NCI-H2196 (cell line): ENCODE results near the gene PRPS1.
A peak's percentile ranks its signal among the peaks of the same experiment; 100 is the strongest.
"Not testable (repeated sequence)": the region's sequence is repeated elsewhere in the genome, so short reads cannot be mapped to it uniquely, and the experiment has no call there.

Source experiments
- DNase-seq: peaks from one replicate; lab custom pipeline; 2025; ENCODE audit not compliant: unreplicated experiment; lab: John Stamatoyannopoulos, UW

The PRPS1 gene

DNA sequence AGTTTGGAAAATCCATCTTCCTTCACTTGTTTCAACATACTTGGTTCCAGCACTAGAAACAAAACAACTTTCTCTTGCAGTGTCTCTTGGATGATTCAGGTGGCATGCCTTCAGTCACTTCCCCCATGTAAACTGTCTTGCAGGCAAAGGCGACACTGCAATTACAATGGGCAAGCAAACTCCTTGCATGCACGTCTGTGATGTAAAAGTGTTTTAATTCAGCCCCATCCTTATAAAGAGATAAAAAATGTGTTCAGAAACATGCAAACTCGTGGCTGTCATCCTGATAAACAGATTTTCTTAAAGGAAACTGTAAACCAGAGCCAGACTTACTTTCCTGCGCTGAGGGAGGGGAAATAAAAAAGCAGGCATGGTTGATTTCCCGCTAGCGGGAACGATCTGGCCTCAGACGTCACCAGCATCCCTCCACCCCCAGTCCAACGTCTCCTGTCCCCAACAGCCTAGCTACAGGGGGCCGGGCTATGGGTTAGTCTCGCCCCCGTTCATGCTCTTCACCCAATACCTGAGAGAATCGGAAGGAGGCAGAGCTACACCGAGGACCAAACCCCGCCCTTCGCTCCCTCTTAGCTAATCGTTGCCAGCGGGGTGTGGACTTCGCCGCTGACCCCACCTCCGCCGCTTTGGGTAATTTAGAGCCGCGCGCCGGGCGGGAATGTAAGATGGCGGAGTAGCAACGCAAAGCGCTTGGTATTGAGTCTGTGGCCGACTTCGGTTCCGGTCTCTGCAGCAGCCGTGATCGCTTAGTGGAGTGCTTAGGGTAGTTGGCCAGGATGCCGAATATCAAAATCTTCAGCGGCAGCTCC is at the start of gene PRPS1:
Gene PRPS1, plus strand, starts transcription at position 673 of the 824 bp plus-strand sequence. Its CDS starts 119 bp downstream, at position 792.
- DNase-seq, result peak; percentile 89

DNA sequence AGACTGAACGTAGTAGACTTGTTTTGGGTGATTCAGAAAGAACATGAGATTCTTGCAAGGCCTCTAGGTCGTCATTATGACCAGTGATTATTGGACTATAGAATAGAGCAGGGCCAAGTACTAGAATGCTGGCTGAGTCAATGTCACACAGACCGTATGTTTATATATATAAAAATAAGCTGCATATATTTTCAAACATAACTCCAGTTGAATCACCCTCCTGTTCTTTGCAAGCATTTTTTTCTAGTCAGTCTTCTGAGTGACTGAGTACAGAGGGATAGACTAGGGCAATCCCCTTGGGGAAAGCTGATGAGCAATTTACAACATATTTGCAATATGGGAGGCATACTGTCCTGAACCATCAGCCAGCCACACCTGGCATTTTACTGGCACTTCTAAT is 48.4 kb upstream of the PRPS1 start:
- DNase-seq, result no peak

DNA sequence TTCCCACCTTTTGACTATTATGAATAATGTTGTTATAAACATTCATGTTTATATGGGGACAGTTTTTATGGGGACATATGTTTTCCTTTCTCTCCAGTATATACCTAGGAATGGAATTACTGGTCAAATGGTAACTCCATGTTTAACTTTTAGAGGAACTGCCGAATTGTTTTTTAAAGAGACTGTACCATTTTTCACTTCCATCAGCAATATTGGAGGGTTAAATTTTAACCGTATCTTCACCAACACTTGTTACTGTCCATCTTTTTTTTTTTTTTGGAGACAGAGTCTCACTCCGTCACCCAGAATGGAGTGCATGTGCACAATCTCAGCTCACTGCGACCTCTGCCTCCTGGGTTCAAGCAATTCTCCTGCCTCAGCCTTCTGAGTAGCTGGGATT is 46.4 kb upstream of the PRPS1 start:
- no peak for DNase-seq

DNA sequence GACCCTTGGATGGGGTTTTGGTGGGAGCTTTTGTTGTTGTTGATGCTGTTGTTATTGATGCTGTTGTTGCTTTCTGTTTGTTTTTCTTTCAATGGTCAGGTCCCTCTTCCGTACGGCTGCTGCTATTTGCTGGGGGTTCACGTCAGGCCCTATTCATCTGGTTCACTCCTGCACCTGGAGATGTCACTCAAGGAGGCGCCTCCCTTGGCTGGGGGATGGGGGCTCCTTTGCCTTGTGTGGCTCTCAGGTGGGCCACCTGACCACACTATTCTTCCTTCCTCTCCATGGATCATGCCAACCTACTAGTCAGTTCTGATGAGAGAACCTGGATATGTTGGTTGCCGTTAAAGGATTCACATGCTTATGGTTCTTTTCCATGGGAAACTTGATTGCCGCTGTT is 39.1 kb upstream of the PRPS1 start:
- no peak for DNase-seq

DNA sequence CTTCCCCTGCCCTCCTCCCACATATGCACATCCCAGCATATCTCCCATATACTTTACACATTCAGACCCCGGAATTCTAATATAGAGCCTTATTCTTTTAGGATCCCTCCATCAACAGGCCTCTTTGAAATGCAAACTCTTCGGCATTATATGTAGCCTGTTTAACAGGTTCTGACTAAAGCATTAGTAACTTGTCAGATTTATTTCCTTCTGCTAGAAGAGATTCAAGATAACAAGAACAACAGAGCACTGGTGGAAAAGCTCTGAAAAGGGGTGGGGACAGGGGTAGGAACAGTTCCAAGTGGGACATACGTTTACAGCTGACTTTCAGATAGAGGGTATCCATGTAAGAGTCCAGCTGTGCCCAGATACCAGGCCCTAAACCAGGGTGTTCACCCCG is 31.7 kb upstream of the PRPS1 start:
- no peak for DNase-seq

DNA sequence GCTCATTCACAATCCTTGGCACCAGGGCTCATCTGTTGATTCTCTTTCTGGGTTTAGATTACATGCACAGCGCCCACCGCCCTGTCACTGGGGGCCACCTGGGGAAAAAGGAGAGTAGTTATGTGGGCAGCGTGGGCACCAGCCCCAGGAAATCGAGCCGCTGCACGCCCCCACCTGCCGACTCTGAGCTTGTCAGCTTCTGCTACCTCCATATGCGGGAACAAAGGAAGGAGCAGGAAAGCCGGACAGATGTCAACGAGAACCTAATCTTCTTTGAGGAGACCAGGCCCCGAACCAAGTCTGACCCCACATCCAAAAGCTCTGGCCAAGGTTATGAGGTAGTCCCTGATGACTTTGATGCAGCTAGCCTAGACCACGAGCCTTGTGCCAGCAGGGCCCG is 31.0 kb upstream of the PRPS1 start:
- no peak for DNase-seq

DNA sequence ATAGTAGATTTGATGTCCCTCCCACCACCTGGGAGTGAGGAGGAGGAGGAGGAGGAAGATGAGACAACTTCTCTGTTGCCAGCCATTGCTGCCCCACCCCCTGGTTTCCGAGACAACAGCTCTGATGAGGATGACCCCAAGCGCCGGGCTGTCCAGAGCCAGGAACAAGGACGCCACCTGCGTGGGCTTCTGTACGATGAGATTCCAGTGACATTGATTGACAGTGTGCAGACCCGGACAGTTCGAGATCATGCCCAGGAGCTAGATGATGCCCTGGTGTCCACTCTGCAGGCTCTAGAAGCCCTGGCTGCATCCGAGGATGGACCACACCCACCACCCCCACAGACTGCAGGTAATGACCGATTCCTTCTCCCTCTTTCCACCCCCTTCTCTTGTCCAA is 30.5 kb upstream of the PRPS1 start:
- DNase-seq, result no peak

DNA sequence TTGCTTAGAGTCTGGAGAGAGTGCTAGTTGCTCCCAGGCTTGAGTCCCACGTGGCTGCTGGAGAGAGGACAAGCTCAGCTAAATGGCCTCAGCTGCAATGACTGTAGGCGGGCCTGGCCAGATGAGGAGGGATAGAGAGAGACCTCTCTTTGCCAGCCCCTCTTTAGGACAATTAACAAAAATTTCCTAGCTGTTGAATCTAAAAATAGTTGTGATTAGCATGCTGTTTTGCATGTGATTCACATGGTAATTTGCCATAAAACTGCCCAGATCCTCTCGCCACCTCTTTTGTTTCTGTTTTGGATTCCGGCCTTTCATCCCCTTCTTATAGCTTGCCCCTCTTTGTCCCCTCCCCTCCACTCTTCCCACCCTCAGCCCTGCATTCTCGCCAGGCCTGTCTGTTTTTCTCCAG is 28.9 kb upstream of the PRPS1 start:
- DNase-seq, result no peak

DNA sequence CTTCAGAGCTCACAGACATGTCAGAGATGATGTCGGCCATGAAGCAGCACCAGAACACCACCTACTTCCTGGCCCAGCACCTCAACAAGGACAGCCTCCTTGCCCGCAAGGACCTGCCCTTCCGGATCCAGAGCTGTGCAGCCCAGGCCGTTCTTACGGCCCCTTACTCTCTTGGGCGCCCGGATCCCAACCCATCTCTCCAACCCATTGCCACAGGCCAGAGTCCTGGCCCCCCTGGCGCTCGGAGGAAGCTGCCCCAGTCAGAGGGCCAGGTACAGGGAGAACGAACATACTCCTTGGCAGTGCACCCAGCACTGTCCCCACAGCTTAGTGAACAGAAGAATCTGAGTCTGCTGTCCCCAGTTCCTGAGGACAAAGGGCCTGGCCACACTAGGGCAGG is 27.9 kb upstream of the PRPS1 start:
- DNase-seq, result no peak

DNA sequence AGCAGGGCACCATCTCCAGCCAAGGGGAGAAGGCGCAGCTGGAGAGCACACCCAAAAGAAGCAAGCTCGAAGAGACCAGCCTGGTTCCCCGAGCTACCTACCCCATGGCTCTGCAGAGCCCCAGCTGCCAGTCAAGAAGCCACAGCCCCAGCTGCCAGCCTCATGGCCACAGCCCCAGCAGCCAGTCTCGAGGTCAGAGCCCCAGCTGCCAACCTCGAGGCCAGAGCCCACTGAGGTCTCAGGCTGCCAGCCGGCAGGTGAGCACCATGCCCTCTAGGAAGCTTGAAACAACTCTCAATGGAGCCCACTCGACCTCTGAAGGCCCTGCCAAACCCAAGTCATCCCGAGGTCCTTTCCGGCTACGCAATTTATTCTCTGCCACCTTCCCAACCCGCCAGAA is 27.0 kb upstream of the PRPS1 start:
- no peak for DNase-seq

DNA sequence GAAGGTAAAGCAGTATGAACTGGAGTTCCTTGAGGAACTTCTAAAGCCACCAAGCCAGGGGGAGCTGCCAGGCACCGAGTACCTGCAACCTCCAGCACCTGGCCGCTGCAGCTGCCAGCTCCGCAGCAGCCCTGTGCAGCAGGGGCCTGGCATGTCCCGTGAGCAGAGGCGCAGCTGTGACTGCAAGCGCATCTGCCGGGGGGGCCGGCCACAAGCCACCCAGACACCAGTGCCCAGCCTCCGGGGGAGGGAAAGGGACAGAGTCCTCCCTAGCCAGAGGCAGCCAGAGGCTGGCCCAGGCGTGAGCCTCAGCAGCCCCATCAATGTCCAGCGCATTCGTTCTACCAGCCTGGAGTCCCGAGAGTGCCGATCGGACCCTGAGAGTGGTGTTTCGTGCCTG is 26.6 kb upstream of the PRPS1 start:
- DNase-seq, result no peak

DNA sequence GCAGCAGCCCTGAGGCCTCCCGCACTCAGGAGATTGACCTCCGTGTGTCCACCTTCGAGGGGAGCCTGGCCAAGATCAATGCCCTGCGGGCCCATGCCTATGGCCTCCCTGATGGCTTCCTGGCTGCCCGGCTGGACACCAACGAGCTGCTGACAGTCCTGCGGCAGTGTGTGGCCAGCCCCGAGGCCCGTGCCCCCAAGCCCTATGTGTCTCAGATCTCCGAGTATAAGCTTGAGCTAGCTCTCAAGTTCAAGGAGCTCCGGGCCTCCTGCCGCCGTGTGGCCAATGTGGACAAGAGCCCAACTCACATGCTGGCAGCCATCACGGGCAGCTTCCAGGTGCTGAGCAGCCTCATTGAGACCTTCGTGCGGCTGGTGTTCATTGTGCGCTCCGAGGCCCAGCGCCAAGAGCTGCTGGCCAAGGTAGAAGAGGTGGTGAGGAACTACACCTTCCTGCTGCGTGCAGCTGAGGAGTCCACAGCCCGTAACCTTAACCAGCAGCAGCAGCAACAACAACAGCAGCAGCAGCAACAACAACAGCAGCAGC is 25.5 kb upstream of the PRPS1 start:
- peak; percentile 25 for DNase-seq

DNA sequence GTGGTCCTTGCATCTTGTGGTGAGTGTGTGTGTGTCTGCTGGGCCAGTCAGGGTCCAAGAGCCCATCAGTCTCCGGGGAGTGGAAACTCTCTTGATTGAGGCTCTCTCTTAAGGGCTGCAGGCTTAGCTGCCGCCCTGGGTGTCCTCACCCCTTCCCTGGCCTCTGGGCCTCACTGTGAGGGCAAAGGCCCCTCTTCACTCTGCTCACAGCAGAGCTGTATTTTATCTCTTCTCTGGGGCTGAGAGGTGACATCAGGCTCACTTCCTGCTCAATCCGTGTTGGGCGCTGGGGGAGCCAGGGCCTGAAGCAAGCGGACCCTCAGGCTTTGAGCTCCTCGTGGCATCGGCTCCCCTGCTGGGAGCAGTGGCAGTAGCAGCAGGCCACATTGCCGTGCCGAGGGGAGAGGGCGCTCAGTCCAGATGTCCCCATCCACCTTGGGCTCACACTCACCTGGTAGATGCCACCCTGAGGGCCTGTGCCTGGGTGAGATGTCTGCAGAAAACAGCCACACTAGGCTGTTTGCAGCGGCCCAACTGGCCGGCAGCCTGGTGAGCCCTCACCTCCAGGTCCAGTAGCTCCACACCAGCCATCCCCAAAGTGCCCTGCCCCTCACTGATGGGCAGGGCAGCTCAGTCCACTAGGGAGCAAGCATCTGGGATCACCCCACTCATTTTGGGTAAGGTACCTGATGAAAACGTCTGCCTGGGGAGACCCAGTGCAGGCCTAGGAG is 24.7 kb upstream of the PRPS1 start:
- no peak for DNase-seq

DNA sequence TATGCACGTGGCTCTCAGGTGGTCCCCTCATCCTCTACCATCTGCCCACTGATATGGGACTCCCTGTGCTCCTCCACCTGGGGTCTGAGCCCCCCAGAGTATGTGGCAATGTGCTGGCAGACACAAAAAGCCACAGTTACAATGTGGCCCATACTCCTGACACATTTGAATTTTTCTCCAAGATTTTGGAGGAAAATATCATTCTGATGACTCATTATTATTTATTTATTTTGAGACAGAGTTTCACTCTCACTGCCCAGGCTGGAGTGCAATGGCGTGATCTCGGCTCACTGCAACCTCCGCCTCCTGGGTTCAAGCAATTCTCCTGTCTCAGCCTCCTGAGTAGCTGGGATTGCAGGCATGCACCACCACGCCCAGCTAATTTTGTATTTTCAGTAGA is 19.2 kb upstream of the PRPS1 start:
- not testable (repeated sequence) for DNase-seq

DNA sequence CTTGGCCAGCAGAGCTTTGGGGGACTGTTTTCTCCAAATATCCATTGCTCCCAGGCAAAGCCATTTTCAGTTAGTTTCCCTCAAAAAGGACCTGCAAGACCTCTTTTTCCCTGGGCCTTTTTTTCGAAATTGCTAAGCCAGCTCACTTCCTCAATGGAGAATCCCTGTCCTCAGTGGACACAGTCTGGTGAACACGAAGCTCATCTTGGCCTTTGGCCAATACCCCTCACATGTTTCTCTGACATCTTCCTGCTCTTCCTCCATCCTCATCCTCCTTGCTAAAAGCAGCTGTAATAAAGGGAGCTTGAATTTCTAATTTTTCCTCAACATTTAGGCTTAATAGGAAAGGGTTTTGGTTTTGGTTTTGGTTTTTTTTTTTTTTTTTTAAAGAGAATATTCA is 17.6 kb upstream of the PRPS1 start:
- DNase-seq, result no peak

DNA sequence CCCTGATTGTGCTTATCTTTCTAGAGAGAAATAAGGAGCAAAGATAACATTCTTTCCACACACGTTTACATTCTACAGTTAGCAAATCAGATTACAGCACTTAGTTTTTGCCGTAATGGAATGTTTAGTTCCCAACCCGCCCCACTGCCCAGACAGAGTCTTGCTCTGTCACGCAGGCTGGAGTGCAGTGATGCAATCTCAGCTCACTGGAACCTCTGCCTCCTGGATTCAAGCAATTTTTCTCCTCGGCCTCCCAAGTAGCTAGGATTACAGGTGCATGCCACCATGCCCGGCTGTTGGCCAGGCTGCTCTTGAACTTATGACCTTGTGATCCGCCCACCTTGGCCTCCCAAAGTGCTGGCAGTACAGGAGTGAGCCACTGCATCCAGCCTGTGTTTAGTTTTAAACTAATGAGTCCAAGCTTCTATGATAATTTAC is 8.4 kb upstream of the PRPS1 start:
- DNase-seq, result no peak

DNA sequence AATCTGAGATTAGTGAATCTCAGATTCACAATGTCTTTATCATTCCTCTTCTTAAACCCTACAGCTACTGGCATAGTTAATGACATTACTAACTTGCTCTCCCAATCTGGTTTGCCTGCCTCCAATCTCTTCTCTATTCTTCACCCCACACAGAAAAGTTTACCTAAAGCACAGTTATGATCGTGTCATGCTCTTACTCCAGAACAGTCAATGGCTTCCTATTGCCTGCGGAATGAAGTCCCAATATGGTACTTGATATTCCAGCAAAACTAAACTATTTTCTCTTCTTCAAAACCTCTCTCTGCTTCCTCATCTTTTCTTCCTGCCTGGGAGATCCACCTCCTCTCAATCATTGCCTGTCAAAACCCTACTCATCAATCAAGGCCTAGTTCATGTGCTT is 3.4 kb upstream of the PRPS1 start:
- DNase-seq, result no peak

DNA sequence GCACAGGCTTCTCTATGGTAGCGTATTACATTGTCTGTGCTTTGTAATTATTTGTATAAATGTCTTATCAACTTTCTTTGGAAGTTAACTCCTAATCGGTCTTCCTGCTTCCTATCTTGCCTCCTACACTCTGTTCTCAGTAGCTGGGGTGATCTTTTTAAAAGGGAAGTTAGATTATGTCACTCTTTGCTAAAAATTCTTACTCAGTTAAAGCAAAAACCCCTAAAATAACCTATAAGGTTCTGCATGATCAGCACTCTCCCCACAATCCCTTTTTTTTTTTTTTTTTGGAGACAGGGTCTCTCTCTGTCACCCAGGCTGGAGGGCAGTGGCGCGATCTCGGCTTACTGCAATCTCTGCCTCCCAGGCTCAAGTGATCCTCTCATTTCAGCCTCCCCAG is 2.6 kb upstream of the PRPS1 start:
- no peak for DNase-seq

DNA sequence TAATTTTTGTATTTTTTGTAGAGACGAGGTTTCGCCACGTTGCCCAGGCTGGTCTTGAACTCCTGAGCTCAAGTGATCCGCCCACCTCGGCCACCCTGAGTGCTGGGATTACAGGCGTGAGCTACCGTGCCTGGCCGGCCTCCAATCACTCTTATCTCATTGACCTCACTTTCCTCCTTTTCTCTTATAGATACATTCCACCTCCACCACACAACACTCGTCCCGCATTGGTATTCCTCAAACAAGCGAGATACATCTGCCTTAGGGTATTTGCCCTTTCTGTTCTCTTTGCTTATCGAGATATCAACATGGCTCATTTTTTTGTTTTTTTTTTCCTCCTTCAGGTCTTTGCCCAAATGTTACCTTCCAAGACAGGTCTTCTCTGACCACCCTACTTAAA is 1.8 kb upstream of the PRPS1 start:
- DNase-seq, result no peak

DNA sequence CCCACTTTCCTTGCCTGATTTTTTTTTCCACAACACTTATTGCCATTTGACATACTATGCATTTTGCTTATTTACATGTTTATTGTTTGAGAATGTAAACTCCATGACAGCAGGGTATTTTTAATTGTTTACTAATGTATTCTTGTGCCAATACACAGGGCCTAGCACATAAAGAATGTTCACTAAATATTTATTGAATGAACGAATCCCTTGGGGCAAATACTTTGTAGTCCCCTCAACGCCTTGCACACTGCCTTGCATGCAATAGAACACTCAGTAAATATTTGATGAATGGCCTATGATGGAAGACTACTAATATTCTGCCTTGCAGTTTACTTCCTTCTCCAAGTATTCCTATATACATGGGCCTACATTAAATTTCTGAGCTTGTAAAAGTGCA is 1.4 kb upstream of the PRPS1 start:
- no peak for DNase-seq

DNA sequence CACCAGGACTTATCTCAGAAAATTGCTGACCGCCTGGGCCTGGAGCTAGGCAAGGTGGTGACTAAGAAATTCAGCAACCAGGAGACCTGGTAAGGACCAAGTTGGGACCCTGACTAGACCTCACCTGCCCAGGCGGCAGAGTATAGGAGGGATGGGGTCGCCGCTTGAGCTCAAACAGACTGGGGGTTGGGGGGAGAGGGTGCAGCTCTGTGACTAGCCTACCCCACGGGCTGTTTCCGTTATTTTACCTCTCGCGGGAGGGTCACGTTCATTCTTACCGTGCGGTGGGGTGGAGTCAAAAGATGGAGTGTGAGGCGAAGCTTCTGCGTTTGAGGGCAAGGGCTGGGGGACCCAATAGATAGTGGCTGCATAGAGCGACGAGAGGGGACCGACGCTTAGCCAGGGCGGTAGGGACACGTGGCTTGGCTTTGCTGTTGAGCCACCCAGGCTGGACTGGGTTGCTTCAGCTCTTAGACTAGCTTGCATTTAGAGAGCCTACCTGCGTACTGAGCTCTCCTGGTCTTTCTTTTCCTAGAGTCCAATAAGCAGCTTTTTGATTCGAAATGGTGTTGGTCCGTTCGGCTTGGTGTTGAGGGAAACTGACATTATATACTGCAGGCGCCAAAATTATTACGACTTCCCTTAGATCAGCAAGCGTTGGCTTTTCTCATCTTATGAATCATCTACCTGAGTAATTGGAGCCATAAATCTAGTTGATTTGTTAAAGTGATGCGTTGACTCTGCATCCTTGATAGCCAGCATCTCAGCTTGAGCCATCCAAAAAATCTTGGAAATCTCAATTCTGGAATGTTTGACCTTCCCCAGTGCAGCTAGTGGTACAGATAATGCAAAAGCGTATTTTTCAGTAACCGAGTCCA is 591 bp downstream of the PRPS1 start:
- DNase-seq, result peak; percentile 5
